ENCODE results near the gene PRKCH.
"Not testable (repeated sequence)": the region's sequence is repeated elsewhere in the genome, so short reads cannot be mapped to it uniquely, and the experiment has no call there.

Gene PRKCH

DNA sequence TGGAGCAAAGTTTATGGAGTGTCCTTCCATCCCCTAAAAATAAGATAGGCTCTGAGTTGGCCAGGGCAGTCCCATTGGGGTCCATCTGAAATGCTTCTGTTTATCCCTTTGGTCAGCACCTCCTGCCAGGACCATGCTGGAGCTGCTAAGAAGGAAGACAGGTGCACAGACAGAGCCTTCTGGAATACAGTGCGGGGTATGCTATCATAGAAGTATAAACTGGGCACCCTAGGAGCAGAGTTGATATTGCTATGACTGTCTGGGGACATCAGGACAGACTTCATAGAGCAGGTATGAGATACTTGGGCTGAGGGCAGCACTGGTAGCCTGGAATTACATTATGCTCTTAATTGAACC, 203.5 kb downstream of the PRKCH start:
- no peak for DNase-seq (ENCODE audit: low read depth in 2 of 2, low spot score in 1 of 2)

DNA sequence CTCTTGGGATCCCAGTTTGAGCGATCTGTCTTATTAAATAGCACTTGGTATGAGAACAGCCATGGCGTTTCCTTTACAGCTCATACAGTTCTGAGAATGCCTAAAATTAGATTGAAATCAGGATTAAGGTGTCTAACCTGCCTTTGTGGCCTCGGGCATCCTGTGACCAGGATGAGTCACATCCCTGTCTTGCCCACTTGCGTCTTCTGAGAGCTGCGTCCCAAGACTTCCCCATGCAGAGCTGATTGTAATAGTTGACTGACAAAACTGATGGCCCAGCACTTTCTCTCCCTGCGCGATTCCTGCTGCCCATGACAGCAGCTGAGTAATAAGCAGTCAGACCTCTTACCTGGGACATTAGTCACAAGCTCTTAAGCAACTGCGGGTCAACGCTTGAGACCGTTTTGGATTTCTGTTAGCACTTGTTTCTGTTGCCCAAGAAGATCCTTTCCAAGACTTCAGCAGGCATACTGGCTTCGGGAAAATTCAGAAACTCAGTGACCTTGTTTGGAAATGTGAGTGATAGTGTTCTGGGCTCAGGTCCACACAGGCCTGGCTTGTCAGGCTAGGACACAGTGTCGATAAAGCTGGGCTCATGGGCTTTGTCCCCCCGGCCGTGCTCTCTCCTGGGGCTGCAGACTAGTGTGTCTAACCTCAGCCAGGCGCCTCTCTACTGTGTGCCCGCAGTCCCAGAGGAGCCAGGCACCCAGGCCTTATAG, 204.1 kb downstream of the PRKCH start:
- DNase-seq (ENCODE audit: low read depth in 2 of 2, low spot score in 1 of 2): peak in 1 of 2 donors; percentile 50

DNA sequence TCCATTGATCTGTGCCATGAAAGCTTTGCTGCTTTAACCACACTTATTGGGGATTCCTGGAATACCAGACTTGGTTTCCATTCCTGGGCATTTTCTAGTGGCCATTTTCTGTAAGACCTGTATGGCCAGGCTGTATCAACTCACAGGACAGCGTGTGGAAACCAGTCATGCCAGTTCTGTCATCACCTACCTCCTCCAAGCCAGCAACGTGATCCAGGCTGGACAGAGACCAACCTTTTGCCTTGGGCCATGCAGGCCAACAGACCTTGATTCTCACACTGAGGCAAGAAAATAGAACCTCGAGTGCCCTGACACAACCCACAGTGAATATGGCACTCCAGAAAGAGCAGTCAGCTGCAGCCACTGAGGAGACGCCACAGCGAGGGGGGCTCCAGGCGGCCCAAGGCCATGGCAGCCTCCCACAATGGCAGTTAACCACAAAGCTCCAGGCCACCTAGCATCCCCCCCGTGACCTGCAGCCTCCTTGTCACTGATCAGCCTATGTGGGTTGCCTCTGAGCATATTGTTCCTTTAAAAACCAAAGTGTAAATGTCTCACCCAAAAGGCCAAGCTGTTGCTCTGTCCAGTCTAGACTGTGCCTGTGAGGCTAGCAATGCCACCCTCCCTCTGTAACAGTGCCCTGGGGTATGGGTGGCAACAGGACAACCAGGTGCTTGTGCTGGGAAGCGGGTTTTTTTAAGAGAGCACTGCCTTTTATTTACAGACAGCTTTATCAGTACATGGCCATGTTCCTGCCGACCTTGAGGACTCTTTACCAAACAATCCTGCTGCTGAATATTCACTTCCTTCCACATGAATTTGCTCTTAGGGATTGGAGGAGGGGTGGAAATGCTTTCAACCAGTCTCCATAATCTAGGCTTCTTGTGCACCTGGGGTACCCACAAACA, 205.3 kb downstream of the PRKCH start:
- no peak for DNase-seq (ENCODE audit: low read depth in 2 of 2, low spot score in 1 of 2)

DNA sequence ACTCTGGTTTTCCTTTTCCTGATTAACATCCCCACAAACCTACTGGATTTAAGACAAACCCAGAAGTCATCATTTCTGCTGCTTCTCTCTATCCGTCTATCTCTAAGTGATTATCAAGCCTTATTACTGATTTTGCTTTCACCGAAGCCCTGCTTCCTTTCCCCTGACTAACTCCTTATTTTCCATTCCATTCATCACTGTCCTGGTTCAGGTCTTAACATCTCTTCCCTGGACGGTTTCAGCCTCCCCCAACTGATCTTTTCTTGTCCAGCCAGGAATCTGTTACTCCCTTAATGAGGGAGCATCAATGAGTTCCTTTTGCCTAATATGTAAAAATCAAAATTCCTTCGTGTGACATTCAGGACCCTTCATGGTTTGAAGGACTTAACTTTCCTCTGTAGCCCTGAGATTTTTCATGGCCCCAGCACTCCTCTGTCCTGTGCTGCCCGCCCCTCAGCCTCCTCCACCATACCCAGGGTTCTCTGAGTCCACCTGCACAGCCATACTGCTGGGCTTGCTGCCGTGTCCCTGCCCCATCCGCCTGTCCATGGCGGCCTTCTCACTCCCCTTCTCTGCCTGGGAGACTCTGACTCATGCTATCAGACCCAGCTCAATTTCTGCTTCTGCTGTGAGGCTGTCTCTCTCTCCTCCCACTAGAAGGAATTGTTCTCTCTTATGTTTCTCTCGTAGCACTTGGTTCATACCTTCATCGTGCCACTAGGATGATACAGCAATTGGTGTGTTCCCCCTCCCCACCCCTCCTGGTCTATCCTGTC, 206.1 kb downstream of the PRKCH start:
- DNase-seq (ENCODE audit: low read depth in 2 of 2, low spot score in 1 of 2): no peak

DNA sequence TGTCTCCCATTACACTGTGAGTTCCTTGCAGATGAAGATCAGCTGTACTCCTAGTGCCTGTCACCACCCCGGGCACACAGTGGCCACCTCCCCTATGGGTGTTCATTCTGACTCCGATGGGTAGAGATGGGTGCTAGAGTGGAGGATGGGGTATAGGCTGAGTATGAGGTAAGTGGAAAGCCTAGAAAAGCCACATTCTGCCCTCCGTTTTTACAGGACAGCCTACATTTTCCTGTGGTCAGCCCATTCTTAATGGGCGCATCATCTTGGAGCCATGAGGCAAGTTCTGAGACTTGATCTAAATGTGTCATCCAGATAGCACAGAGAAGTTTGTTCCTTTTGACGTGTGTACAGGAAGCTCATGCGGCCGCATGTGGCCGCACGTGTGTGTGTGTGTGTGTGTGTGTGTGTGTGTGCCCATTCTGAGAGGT, 207.2 kb downstream of the PRKCH start:
- no peak for DNase-seq (ENCODE audit: low read depth in 2 of 2, low spot score in 1 of 2)

DNA sequence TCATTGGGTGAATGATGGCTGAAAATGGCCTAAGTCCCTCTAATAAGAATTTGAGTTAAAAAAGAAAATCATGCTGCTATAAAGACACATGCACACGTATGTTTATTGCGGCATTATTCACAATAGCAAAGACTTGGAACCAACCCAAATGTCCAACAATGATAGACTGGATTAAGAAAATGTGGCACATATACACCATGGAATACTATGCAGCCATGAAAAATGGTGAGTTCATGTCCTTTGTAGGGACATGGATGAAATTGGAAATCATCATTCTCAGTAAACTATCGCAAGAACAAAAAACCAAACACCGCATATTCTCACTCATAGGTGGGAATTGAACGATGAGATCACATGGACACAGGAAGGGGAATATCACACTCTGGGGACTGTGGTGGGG, 208.0 kb downstream of the PRKCH start:
- not testable (repeated sequence) for DNase-seq (ENCODE audit: low read depth in 2 of 2, low spot score in 1 of 2)

DNA sequence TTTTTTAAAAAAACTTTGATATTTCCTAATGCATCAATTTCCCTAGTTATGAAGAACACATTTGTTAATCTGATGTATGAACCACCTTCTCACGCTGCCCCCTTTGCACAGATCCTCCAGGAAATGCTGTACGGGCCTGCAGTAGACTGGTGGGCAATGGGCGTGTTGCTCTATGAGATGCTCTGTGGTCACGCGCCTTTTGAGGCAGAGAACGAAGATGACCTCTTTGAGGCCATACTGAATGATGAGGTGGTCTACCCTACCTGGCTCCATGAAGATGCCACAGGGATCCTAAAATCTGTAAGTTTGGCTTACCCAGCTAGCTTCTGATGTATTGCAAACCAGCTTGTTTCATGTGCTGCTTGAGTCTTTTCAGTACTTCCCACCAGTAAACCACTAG, 208.9 kb downstream of the PRKCH start:
- no peak for DNase-seq (ENCODE audit: low read depth in 2 of 2, low spot score in 1 of 2)

DNA sequence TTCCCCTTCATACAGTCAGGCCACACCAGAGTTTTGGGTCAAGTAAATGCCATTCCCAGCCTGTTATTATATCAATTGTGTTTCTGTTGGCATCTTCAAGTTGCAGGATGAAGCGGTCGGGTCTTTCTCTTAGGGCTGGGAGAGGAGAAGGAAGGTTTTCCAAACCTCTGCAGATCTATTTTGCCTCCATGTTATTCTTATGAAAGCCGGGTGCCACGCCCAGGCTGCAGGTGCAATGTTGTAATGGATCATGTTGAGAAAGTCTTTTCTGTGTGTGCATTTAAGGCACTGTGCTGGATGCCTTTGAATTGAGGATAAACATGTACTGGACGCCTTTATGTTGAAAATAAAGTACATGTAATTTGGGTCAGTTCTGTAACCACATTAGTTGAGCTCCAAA, 209.5 kb downstream of the PRKCH start:
- DNase-seq (ENCODE audit: low read depth in 2 of 2, low spot score in 1 of 2): no peak

DNA sequence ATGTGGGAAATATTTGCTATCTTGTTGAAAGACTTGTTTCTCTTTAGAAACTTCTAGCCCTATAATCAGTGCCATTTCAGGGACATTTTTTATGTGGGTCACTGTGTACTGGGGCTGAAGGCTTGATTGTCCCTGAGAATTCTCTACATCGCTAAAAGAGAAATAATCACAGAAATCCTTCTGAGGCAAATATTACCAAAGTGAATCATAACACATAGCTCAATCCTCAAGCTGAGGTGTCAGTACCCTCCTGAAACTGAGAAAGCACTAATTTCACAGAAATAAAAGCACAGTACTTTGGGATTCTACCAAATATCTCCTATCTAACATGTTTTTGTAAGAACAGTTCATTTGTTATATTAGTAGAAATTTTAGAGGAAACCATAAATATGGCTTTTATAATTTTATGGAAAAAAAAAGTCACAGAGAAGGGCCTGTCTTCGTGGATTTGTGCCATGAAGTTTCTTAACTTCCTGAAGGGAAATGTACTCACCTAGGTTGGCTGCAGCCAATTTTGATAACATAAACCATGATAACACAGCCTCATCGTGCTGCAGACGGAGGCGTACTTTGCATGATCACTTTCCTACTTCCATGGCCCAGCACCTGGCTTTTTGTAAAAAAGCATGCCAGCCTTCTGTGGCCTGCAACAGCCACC, 210.2 kb downstream of the PRKCH start:
- DNase-seq (ENCODE audit: low read depth in 2 of 2, low spot score in 1 of 2): no peak

DNA sequence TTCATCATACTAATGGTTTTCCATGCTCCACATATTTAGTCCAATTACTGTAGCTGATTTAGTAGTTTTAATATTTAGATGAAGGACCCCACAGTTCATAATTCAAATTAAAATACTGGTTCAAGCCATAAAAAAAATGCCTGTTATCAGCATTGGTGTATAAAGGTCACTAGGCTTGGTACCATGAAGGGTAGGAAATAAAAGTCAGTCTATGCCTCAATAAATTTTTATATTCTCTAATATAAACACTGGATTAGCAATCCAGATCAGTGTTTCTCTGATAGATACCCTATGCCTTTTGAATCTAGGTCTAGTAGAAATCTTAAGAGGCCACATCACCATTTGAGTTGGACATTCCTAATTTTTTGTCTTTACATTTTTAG, 210.7 kb downstream of the PRKCH start:
- no peak for DNase-seq (ENCODE audit: low read depth in 2 of 2, low spot score in 1 of 2)

DNA sequence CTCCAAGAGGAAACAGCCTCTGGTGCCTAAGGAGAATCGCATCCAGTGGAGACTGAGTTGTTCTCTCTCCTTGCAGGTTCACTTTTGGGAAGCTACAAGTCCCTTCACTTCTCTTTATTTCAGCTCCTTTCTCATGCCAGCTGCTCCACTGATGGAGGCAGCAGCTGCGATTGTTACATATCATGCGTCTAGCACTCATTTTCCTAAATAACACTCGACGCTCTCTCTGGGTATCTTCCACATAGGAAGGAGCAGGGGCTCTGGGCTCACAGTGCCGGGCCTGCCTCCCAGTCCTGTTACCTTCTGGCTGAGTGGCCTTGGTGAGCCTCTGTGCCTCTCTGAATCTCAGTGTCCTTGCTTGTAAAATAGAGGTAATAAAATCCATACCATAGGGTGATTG, 211.4 kb downstream of the PRKCH start:
- no peak for DNase-seq (ENCODE audit: low read depth in 2 of 2, low spot score in 1 of 2)

DNA sequence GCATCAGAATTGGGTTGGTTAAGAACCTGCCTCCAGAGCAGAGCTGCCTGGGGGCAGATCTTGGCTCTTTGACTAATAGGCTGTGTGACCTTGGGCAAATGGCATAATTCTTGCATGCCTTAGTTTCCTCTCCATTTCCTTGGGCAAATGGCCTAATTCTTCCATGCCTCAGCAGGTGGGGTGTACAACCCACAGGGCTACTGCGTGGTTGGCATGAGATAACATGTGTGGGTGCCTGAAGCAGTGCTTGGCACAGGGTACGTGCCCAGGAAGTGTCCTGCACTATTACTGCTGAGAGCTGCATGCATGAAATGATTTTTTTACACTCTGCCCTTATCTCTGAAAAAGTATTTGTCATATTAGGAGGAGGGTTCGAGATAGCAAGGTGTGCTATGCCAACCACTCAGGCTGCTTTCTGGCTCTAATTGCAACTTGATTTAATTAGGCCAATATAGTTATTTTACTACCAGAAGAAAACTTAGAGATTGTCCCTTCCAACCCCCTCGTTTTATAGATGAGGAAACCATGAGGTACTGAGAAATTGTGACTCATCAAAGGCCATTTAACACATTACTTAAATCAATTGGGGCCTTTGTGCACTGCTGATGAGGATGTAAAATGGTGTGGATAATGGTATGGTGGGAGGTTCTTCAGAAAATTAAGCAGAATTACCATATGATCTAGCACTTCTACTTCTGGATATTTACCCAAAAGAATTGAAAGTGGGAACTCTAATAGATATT, 212.3 kb downstream of the PRKCH start:
- DNase-seq (ENCODE audit: low read depth in 2 of 2, low spot score in 1 of 2): no peak

DNA sequence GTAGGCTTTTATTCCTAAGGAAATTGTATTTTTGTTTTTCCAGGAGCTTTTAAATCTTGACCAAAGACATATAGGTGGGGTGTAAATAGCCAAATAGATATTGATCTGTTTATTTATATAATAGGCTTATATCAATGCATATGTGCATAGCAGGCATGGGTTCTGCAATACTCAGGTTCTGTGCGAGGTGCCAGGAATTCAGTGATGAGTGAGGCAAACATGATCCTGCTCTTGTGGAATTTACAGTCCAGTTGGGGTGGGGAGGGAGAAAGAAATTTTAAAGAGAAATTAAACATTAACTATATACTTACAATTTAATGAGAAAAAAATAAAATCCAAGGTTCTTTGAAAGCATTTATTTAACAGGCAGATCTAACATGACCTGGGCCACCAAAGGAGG, 213.7 kb downstream of the PRKCH start:
- no peak for DNase-seq (ENCODE audit: low read depth in 2 of 2, low spot score in 1 of 2)

DNA sequence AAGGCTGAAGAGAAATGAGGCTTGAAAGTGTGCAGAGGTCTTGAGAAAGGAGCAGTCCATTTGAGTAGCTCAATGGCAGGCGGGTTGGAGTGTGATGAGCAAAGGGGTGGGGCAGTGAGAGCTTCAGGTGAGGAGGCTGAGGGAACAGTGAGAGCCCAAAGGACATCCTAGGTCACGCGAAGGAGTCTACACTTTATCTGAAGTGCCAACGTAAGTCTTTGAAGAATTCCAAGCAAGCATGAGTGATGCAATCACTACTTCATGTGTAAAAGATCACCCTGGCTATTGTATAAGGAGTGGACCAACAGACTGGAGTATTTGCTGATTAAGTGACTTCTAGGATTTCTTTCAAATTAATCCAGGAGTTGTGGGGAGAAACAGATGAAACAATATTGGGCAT, 214.1 kb downstream of the PRKCH start:
- no peak for DNase-seq (ENCODE audit: low read depth in 2 of 2, low spot score in 1 of 2)

DNA sequence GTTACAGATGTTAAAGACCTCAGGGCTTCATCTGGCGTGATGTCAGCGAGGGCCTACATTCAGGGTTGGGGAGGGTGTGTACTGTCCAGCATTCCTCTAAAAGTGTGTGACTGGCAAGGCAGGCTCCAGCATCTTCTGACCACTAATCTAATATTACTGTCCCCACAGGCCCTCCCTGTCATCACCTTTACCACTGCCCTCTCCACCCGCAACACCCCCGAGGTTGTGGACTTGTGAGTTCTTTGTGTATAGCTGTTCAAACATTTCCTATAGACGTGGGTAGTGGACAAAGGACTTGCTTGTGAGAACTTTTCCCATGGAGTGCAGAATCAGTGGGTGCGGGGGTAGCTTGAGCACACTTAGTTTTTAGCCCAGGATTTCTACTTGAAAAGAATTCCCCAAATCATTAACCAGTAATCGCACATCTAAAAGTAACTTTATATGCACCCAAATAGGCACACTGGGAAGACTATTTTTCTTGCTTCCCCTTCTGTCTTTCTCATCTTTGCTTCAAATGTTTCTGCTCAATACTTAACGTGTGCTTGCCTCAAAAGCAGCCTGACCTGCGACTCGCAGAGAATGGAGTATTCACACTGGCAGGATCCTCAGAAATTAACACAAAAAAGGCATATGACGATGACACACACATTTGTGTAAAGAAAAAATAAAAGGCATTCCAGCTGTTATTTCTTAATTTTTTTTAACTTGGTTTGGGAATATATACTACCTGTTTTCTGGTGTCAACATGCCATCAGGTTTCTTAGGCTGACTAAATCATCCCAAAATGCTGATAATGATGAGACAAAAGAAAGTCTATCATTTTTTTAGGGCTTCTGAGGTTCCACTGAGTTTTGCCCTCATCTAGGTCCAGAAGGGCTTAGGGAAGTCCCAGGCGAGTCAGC, 215.5 kb downstream of the PRKCH start:
- no peak for DNase-seq (ENCODE audit: low read depth in 2 of 2, low spot score in 1 of 2)

DNA sequence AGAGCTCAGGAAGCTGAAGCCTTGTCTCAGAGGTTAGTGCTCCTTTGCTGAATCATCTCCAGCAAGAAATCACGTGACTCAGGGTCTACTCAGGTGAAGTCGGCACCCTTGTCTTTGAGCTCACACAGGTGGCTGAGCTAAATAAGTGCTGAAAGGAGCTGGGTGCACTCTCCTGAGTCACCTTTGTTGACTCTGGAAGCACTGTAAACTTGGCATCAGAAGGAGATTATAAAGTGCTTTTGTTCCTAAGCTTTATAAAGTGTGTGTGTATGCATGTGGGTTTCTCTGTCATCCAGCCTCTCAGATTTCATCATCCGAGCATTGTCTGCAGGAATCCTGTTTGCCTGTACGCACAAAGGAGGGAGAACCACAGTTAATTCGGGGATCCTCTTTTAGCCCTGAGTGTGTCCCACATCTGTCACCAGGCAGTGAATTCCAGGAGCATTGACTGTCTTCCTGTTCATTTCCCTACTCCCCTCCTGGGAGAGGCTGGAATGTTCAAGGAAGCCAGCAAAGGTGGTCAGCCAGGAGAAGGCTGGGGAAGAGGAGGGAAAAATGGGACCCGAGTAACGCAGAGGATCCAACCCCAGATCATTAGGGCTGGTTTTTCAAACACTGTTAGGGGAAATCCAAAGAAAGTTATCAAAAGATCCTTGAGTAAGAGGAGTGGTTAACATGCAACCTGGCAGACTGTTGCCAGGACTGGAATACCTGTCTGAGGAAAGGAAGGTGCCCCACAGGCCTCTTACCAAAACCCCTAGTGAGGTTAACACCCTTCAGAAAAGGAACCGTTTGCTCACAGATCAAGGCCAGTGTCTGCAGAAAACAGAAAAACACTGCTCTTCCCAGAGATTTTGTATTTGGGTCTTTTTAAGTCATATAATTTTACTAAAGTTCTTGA, 216.4 kb downstream of the PRKCH start:
- peak in 1 of 2 donors; percentile 24 for DNase-seq (ENCODE audit: low read depth in 2 of 2, low spot score in 1 of 2)

DNA sequence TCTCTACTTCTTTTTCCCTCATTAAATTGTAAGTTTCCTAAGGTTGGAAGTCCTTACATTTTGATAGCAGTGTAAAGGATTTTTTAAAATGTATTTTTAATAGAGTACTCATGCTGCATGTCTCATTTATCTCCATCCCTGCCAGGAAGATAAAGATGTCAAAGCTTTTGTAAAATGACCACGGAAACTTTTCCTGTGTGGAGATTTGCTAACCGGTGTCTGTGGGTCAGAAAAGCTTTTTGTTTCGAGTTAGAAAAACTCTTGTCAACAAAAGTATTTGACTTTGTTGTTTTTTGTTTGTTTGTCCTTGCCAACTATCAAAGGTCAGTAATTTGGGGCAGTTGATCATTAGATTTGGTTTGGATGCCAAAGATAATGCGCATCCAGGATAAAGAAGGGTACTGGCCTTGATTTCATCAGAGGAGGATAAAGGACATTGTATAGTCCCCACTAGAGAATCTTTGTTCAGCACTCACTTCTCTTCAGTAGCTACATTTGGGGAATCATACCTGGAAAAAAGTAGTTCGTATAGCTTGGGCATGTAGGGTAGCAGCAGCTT, 217.2 kb downstream of the PRKCH start:
- no peak for DNase-seq (ENCODE audit: low read depth in 2 of 2, low spot score in 1 of 2)

DNA sequence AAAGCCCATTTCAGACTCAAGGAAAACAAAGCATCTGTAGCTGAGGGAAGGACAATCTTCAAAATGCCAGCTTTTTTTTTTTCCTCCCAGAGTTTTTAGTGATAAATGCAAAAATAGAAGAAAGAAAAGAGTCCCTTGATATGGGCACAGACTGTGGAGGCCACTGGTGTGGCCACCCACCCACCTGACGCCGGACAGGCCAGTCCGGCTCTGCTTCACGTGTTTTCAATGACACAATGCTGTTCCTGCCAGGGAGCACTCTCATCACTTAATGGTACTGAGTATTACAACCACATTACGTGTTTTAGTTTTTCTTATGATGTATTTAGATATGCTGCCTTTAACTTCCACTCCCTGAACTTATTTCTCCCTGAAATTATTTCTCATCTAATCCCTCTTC, 218.3 kb downstream of the PRKCH start:
- no peak for DNase-seq (ENCODE audit: low read depth in 2 of 2, low spot score in 1 of 2)
